ENCODE measurements around the gene CLSTN2. TPM values are rescaled to one million over a fixed set of nuclear protein-coding genes. Genes with fewer than 3 reads are reported as not detected.

The CLSTN2 gene
- total RNA-seq, 1 donor from 2014 or later: 0.17 TPM

DNA sequence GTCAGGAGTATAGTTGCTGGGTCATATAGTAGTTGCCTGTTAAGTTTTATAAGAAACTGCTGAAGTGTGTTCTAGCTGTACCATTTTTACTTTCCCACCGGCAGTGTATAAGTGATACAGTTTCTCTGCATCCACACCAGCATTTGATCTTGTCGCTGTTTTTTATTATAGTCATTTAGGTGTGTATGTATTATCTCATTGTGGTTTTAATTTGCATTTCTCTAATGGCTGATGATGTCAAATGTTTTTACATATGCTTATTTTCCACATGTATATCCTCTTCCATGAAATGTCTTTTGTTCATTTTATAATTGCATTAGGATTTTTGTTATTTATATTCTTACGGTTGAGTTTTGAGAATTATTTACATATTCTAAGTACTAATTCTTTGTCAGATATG is 254.3 kb downstream of the CLSTN2 start:
- no peak for DNase-seq

DNA sequence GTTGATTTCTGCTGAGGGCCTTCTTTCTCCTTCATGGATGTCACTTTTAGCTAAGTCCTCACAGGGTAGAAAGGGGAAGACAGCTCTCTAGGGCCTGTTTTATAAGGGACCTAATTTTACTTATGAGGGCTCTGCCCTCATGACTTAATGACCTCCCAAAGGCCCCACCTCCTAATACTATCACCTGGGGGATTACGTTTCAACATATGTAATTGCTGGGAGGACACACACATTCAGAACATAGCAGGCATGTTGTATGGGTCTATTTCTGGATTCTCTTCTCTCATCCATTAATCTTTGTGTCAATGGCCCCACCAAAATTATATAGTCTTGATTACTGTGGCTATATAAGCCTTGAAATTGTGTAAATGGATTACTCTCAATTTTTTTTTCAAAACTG is 255.0 kb downstream of the CLSTN2 start:
- no peak for DNase-seq

DNA sequence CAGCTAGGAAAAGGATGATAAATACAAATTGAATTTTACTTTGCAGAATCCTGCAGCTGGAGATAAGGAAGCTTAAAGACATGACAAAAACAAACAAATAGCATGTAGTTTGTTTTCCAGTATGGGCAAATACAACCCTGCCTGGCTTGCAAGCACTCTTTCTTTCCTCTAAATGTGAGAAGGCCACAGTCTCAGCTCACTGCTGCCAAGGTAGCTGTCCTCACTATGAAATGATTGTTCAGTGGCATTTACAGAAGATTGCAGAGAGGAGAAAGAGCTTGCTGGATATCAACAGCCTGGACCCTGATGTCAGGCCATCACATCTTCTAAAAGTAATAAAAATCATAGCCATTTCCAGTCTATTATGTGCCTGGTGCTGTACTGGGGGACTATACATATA is 262.0 kb downstream of the CLSTN2 start:
- no peak for DNase-seq

DNA sequence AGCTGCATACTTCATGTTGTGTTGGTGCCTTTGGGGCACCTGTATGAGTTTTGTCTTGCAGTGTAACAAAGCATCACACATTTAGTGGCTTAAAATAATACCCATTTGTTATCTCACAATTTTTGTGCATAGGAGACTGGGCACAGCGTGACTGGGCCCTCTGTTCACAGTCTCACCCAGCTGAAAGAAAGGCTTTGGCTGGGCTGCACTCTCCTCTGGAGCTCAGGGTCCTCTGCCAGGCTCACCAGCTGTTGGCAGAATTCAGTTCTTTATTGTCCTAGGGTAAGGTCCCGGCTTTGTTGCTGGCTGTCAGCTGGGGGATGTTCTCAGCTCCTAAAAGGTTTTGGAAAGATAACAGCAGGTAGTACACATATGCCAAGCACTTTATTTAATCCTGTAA is 263.3 kb downstream of the CLSTN2 start:
- no peak for DNase-seq

DNA sequence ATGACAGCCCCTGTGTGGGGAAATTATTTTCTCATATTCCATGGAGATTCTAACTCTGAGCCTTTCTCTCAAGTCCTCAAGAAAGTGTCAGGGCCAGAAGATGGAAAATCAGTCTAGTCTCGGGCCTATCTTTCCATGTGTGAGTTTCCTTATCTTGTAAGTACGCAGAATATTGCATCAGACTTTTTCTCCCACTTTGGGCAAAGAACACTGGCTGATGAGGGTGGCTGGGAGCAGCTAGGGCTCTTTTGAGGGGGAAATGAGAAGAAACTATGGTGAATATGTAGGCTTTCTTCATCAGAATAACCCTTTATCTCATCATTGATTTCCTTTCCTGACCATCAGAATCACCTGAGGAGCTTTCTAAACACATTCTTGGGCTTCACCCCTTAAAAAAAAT is 264.0 kb downstream of the CLSTN2 start:
- no peak for DNase-seq

DNA sequence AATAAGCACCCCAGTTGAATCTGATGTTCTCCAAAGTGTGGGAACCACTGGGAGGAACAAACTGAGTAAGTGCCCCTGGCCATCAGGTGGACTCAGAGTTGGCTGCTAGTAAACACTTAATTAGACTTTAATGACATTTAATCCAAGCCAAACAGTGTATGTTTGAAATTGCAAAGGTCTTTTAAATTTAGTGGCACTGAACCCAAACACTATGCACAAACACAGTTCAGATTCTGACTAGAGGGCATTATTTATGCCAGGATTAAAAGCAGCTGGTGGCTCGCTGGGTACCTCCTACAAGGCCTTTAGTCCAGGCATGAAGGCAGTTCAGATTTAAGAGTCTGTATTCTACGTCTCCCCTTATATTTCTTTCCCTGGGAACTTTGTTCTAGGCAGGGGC is 264.8 kb downstream of the CLSTN2 start:
- no peak for DNase-seq

DNA sequence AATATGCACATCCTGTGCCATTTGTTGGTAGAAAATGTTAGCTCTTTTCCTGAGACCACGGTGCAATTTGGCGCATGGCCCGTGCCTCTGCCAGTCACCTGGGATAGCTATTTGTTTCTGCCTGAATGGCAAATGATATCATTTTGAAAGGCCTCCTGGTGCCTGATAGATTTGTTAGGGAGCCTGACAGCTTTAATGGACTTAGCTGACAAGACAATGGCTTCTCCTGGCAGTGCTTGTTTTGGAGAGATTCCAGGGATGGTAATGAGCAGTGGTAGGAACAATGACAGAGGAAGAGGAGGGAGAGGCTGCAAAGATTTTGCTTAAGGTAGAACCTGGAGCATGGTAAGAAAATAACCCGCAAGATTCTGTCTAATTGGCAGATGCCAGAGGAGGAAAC is 268.5 kb downstream of the CLSTN2 start:
- no peak for DNase-seq

DNA sequence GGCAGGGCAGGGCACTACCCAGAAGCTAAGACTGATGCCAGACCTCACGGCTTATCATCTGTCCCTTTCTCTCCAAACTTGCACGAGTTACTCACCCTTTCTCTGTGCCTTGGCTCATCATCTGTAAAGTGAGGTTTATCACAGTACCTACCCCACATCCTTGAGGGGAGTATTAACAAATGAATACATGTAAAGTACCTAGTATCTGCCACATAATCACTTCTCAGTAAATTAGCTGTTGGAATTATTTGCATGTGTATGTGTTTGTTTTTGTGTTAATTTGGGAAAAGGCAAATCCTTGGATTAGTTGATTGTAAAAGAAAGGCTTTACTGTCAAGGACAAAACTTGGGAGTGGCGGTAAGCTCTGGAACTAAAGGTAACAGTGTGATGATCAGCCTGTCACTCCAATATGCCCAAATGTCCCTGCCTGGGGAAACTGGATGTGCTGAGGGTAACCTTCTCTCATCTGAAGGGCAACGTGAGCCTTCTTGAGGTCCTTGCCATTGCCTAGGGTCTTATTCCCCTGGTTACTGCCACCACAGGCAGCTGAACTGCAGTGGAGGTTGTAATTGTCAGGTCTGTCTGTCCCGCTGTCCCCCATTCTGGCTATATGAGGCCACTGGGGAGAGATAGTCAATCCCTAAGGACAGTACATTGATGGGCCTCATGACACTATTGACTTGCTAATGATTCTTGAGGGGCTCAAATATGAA is 269.4 kb downstream of the CLSTN2 start:
- DNase-seq: no peak

DNA sequence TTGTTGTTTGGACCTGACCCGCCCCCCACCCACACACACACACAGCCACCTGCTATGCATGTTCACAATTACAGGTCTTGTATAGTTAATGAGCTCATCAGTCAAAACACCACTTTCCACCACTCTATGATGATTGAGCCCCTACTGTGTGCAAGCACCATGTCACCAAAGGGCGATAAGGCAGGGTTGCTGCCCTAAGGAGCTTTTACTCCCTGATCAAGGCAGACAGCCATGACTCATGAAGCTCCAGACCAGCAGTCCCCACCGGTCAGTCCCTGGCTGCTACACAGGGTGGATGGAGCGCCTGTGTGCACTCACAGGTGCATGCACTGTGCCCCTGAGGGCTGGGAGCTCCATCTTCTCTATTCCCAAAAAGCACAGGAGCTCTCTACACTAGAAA is 270.6 kb downstream of the CLSTN2 start:
- DNase-seq: no peak

DNA sequence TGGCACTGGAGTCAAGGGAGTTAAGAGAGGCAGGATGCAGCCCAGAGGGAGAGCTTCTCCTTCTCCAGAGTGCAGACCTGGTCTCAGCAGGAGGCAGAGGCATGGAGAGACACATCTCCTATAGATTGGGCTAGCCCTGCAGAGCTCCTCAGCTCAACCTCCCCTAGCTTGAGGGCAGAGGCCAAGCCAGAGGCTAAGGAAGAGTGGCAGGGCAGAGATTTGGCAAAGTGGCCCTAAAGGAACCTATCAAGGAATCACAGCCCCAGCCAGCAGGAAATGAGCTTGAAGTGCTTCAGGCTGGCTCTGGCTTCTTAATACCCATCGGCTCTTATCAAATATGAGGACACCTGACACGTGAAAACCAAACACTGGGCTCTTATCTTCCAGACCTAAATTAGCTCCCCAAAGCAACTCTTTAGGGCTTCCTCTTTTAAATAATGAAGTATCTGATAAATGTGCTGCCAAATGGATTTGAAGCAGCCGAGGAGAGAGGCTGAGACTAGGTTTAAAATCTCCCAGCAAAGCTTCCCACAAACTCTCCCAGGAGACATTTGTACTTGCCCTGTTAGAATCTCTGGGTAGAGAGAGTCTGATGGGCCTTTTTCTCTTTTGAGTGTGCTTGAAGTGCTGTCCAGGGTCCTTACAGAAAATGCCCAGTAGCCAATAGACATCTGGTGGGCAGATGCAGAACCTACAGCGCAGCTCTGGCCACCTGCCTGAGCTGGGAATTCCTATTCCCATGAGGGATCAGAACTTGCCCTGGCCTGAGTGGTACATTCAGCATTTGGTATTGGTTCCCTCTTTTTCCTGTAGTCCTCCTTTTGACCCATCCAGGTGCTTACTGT is 271.4 kb downstream of the CLSTN2 start:
- DNase-seq: no peak

DNA sequence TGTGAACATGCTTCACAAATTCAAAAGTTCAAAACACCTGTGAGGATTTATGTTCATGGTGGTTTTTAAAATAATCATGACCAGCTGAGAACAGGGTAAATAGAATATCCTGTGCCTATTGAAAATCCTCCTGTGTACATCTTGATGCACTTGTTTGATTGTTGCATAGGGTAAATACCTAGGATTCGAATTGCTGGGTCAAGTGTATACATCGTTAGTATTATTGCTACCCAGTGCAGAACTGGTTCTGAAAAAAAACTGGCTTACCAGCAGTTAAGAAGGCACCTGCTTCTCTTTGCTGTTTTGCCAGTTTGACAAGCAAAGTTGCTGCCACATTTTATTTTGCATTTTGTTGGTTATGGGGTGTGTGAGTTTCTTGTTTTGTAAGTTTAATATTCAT is 272.6 kb downstream of the CLSTN2 start:
- DNase-seq: no peak

DNA sequence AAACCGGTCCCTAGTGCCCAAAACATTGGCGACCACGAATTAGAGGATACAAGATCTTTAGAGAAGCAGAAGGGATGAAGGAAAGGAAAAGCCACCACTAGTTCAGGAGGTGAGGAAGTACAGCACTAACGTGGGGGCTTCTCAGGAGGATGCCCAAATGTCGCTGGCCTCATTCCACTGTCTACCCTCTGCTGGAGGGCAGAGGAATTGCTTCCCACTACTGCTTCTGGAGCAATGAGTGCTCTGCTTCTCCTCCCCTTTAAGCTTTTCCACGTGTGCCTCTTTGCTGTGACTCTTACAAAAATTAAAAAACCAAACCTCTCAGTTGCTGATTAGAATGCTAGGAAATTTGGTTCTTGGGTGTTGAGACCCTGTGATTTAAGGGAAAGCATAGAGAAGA is 281.3 kb downstream of the CLSTN2 start:
- no peak for DNase-seq

DNA sequence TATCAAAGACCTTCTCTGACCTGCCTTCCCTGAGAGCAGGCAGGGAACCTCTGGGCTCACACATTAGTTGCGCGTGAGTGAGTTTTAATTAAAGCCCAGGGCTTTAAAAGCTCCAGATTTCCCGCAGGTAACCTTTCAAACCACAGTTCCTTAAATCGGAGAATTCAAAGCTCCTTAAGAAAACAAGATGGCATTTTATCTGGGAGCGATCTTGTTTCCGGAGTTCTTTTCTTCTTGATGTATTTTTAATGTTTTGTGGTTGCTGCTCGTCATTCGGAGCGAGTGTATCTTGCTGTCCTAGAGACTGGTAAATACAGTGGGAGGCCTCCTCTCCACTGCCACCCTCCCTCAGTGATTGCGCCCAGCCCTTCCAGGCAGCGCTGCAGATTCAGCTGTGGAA is 284.3 kb downstream of the CLSTN2 start:
- no peak for DNase-seq

DNA sequence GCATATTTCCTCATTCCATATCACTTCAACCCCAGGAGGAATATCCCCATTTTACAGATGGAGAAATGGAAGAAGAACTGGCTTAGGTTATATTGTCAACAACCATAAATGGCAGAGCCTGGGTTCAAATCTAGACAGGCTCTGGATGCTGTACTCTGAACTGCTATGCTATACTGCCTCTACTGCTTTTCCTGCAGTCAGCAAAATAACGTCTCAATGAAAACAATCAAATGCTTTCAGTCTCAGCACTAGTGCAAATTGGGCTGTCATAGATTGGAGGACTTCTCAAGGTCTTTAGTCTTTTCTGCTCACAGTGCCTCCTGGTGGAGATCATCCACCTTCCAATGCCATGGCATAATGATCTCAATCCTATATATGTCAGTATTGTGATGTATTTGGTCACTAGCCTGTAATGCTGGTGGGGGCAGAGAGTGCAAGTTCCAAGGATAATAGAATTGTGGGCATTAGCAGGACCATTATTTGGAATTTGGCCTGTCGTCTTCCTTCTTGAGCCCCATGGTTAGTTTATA is 285.0 kb downstream of the CLSTN2 start:
- no peak for DNase-seq

DNA sequence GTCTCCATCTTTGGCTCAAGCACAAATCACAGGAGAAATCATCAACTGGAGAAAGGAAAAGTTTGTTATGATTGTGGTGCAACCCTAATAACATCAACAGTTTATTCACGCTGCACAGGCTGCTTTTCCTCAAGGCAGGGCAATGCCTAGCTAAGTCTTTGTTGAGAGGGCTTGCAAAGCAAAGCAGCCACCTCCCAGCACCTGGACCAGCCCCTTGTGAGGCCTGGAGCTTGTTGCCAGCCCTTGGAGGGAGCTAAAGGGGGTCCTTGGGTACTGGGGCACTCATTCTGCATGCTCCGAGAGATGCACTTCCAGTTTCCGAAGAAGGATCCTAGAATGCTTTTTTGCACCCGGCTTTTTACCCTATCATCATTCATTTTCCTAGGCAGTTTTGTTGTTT is 288.2 kb downstream of the CLSTN2 start:
- no peak for DNase-seq

DNA sequence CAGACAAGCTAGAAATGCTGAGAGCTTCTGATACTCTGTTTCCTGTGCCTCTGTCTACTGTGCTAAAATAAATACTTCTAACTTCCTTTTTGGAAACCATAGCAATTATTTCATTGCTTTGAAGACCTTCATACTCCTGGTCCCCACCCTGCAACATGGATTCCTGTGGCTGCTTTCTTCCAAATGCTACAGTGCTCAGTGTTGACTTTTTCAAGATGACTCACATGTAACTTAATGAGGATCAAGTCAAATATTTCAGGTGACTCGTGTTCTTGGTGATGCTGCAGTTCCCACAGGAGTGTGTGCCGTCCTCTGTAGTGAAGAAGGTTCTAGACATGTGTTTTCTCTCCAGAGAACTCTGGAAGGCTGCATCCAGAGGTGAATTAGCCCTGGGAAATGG is 288.6 kb downstream of the CLSTN2 start:
- no peak for DNase-seq

DNA sequence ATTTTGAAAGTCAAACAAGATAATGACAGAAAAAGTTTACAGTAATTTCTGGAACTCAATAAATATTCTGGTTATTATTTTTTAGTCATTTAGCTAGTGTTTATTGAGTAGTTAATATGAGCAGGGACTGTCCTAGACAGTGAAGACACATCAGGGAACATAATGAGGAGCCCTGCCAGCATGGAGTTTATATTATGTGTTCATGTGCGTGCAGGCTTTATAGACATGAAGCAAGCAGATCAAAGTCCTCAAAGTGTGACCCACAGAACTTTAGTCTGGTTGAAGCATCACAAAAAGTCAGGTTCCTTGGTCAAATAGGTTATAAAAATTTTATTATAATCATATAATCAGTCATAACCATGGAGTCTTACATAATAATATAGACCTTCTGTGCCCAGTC is 289.3 kb downstream of the CLSTN2 start:
- no peak for DNase-seq

DNA sequence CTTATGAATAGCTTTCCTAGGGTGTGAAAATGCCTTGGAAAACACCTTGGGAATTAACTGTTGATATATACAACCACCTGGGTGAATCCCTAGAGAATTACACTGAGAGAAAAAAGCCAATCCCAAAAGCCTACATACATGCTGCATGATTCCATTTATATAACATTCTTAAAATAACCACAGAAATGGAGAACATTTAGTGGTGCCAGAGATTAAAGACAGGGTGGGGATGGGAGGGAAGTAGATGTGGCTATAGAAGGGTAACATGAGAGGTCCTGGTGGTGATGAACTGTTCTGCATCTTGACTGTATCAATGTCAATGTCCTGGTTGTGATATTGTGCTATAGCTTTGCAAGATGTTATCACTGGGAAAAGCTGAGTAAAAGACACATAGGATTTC is 291.0 kb downstream of the CLSTN2 start:
- no peak for DNase-seq

DNA sequence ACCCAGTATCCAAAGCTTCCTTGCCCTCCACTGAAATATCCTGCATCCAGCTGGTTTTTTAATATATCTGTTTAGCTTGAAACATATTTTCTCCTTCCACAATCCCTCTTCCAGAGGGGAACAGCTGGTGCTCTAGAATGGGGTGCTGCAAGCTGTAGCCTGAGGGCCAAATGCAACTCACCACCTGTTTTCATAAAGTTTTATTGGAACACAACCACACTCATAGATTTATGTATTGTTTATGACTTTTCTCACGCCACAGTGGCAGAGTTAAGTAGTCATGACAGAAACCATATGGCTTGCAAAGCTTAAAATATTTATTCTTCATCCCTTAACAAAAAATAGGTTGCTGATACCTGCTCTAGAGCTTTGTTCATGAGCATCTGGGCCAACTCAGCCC is 298.7 kb downstream of the CLSTN2 start:
- no peak for DNase-seq

DNA sequence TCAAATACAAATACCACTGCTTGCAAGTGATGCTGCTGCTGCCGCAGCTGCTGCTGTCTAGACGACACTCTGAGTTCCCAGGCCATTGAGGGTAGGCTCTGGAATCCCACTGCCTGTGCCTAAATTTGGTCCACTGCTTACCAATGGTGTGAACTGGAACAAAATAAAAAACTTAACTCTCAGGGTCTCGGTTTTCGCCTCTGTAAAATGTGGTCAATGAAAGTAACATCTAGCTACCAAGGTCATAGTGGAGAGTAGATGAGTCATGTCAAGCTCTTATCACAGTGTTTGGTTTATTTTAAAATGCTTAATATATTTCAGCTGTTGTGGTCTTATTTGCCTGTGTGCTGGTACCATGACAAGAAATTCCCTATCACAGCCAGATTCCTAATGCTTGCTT is 299.3 kb downstream of the CLSTN2 start:
- no peak for DNase-seq

DNA sequence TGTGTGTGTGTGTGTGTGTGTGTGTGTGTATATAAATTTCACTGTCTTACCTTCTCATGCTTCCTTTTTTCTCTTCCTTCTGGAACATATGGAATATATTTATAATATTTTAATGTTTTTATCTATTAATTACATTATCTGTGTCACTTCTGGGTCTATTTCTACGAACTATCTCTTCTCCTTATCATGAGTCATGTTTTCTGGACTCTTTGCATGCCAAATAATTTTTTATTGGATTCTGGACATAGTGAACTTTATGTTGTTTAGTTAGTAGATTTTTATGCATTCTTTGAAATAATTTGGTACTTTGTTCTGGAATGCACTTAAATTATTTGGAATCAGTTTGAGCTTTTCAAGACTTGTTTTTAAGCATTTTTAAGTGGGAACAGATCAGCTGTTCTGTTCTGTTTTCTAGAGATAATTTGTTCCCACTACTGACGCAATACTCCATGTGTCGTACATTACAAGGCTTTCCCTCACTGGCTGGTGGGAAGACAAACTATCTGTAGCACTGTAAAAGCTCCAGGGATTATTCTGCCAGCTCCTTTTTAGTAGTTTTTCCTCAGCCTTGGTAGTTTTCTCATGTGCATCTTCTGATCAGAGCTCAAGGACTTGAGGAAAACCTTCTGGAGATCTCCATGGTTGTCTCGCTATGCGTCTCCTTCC is 302.0 kb downstream of the CLSTN2 start:
- DNase-seq: no peak

DNA sequence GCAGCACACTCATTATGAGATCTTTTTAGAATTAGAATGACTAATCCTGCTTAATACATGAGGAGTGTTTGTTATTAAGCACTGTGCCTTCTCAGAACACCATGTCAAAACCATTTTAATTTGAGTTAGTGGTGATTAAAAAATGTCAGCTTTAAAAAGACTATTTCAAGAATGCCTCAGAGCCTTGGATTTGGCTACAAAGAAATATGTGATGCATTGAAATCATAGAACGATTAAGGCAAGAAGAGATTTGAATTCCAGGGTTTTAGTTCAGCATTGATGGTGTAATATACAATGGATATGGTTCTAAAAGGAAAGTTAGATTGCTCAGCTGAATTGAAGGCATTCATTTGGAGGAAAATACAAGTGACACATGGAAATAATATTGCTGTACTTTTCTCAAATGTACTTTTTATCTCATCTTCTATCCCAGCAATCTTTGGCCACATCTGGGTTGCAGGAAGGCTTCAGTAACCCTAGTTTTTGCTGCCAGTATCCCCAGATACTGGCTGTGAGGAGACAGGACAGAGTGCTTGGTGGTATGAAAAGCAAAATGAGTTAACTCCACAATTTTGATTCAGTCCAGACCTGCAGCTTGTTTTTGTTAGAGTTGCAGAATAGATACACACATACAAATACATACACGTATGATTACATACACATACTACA is 303.8 kb downstream of the CLSTN2 start:
- DNase-seq: no peak

DNA sequence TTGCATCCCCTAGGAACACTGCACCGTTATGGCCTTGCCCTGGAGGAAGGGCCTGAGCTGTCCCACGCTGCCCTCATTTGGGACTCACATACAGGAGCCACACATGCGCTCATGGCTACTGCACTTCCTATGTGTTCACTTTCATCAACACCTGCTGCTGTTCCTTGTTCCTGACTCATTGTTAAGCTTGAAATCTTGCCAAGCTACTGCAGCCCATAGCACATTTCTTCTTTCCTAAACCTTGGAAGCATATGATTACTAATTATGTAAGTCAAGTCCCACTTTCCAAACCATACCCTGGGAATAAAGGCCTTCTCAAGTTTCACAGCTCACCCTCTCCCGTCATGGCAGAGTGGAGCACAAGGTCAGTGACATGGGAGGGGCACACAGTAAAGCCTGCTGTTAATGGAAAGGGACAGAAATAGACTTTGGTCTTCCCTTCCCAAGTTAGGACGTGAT is 307.9 kb downstream of the CLSTN2 start:
- no peak for DNase-seq

Data from dermis blood vessel endothelial cell (primary cell).